HG03045 (cell line): ENCODE measurements around the gene BCAS1.

Source experiments
- ATAC-seq: cut with Tn5 transposase; IDR thresholded peaks from one replicate; pipeline ENCODE4 v1.9.1; 2021; ENCODE audit warnings: mild to moderate bottlenecking, moderate library complexity; ENCODE audit not compliant: unreplicated experiment

Gene BCAS1

GRCh38 chr20:54082100-54082499 lies 11.7 kb upstream of the BCAS1 start:
- ATAC-seq, result no peak

GRCh38 chr20:54079652-54080051 lies 9.3 kb upstream of the BCAS1 start:
- peak; percentile 51 for ATAC-seq

GRCh38 chr20:54078296-54078984 lies 8.0 kb upstream of the BCAS1 start:
- ATAC-seq, result no peak

- ATAC-seq, result no peak
These were observed 5.9 kb upstream of the BCAS1 start for GRCh38 chr20:54076259-54076658.

- no peak for ATAC-seq
These were observed 4.9 kb upstream of the BCAS1 start for GRCh38 chr20:54075322-54075721.

GRCh38 chr20:54074511-54074910 lies 4.1 kb upstream of the BCAS1 start:
- no peak for ATAC-seq

GRCh38 chr20:54073288-54073687 lies 2.9 kb upstream of the BCAS1 start:
- no peak for ATAC-seq

- ATAC-seq, result no peak
These were observed 858 bp downstream of the BCAS1 start for GRCh38 chr20:54069501-54069971.

GRCh38 chr20:54068966-54069365 lies 1.4 kb downstream of the BCAS1 start:
- ATAC-seq, result no peak

- no peak for ATAC-seq
These were observed 1.9 kb downstream of the BCAS1 start for GRCh38 chr20:54068495-54068894.

- peak; percentile 38 for ATAC-seq
These were observed 2.7 kb downstream of the BCAS1 start for GRCh38 chr20:54067606-54068174.

- ATAC-seq, result no peak
These were observed 4.8 kb downstream of the BCAS1 start for GRCh38 chr20:54065601-54066038.

GRCh38 chr20:54064939-54065338 lies 5.5 kb downstream of the BCAS1 start:
- ATAC-seq, result no peak

- peak; percentile 53 for ATAC-seq
These were observed 6.3 kb downstream of the BCAS1 start for GRCh38 chr20:54063992-54064676.

- ATAC-seq, result no peak
These were observed 6.8 kb downstream of the BCAS1 start for GRCh38 chr20:54063580-54063979.

GRCh38 chr20:54062812-54063280 lies 7.5 kb downstream of the BCAS1 start:
- ATAC-seq, result no peak

- no peak for ATAC-seq
These were observed 9.1 kb downstream of the BCAS1 start for GRCh38 chr20:54061101-54061881.

- no peak for ATAC-seq
These were observed 10.6 kb downstream of the BCAS1 start for GRCh38 chr20:54059691-54060364.

- ATAC-seq, result no peak
These were observed 11.8 kb downstream of the BCAS1 start for GRCh38 chr20:54058420-54059139.
